ENCODE results near the gene TSBP1. TPM values are rescaled to one million over a fixed set of nuclear protein-coding genes. Genes with fewer than 3 reads are reported as not detected.

The TSBP1 gene
- total and polyA plus RNA-seq, 8 donors: 0.08 to 0.52 (median 0.40) TPM; not detected in 3

DNA sequence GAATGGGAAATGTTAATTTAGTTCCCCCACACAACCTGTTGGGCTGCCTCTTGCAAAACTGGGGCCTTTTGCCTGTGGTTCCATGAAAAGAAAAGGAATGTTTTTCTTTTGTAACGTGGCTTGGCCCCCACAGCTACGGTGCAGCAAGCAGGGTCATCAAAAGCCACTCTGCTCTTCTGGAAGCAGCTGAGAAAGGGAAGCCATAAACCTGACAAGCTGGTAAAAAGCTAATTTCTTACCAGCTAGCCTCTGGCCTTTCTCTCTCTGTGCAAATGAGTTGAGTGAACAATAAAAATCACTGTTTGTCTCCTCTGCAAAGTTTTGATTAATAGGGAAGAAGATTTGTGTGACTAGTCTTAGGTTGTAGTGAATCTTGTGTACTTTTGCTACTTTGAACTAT lies 124.3 kb downstream of the TSBP1 start:
- no peak for DNase-seq

GRCh38 chr6:32244946-32245398 lies 126.7 kb downstream of the TSBP1 start:
- H3K27ac ChIP-seq: peak overlapping the region; percentile 27 to 64
- peak; percentile 97 for ATAC-seq
- intact Hi-C loops (cut with DNase I): loop anchor here in 1 of 2 donors (5.0 to 10.0 kb wide), 2 partner anchors 128 to 170 kb away; no protein-coding TSS in a partner anchor
- no peak overlapping the region for H3K4me3 ChIP-seq
- no peaks in the 10 kb centered on the region for H3K27me3 ChIP-seq
- peaks cover 0 to 10% of the 10 kb centered on the region in 2 donors for H3K4me1 ChIP-seq
- TF ChIP-seq CTCF (IDR thresholded peaks at IDR 0.05): peak; percentile 93
- H3K9me3 ChIP-seq: no peaks in the 10 kb centered on the region
- DNase-seq: peak; percentile 66 to 90 (median 80)
- H3K36me3 ChIP-seq: no peaks in the 10 kb centered on the region

More for the DNA sequence above, 124.3 kb downstream of the TSBP1 start:
- Histone ChIP-seq H3K27ac (no peak overlapping the region), H3K9me3 (no peaks in the 10 kb centered on the region), H3K36me3 (no peaks in the 10 kb centered on the region), H3K27me3 (no peaks in the 10 kb centered on the region), H3K4me3 (no peak overlapping the region), H3K4me1 (peaks cover 0 to 10% of the 10 kb centered on the region in 2 donors)
- intact Hi-C loops (cut with DNase I): loop anchor here in 1 of 2 donors (10.0 kb wide), 1 partner anchor 167 kb away; no protein-coding TSS in a partner anchor
- ATAC-seq: no peak
- no peak for TF ChIP-seq CTCF (IDR thresholded peaks at IDR 0.05)

DNA sequence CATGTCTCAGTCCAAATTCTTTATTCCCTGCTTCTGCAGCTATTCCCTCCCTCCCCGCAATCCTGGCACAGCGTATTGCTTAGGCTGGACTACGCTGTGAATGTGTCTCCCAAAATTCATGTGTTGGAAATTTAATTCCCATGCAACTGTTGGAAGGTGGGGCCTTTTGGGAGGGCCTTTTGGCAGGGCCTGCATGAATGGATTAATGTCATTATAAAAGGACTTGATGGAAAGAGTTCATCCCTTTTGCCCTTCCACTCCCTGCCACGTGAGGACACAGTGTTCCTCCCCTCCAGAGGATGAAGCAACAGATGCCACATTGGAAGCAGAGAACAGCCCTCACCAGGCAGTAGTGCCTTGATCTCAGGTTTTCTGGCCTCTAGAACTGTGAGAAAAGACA lies 127.4 kb downstream of the TSBP1 start:
- TF ChIP-seq CTCF (IDR thresholded peaks at IDR 0.05): no peak
- no peak overlapping the region for H3K4me3 ChIP-seq
- ATAC-seq (peak; percentile 53), DNase-seq (no peak)
- H3K9me3 ChIP-seq: no peaks in the 10 kb centered on the region
- no peaks in the 10 kb centered on the region for H3K27me3 ChIP-seq
- peak overlapping the region; percentile 27 to 64 for H3K27ac ChIP-seq
- H3K36me3 ChIP-seq: no peaks in the 10 kb centered on the region
- intact Hi-C loops (cut with DNase I): loop anchor here in 1 of 2 donors (5.0 to 10.0 kb wide), 2 partner anchors 127 to 171 kb away; no protein-coding TSS in a partner anchor
- H3K4me1 ChIP-seq: peaks cover 0 to 10% of the 10 kb centered on the region in 2 donors

Other genes with a start within 250 kb of the TSBP1 start
- gene ATF6B, start 243.7 kb downstream of the TSBP1 start, total RNA-seq: 10 to 100 TPM; 70.7 to 72.1 TPM
- gene ATF6B, start 243.7 kb downstream of the TSBP1 start, polyA plus RNA-seq (ENCODE audit: insufficient read length in 6 of 6): 10 to 100 TPM; 81.5 to 95.8 (median 90.4) TPM
- gene FKBPL, start 241.6 kb downstream of the TSBP1 start, total RNA-seq: 1 to 10 TPM; 3.6 to 5.3 TPM
- 1 to 10 TPM; 5.6 to 7.8 (median 6.8) TPM for gene FKBPL, start 241.6 kb downstream of the TSBP1 start, polyA plus RNA-seq (ENCODE audit: insufficient read length in 6 of 6)
- gene PRRT1, start 220.0 kb downstream of the TSBP1 start, total RNA-seq: 1 to 10 TPM; 1.0 to 1.6 TPM
- 1 to 10 TPM in 4 of 6 donors, under 1 TPM in 2; 0.80 to 1.9 (median 1.3) TPM for gene PRRT1, start 220.0 kb downstream of the TSBP1 start, polyA plus RNA-seq (ENCODE audit: insufficient read length in 6 of 6)
- gene PPT2, start 217.8 kb downstream of the TSBP1 start, total RNA-seq: 10 to 100 TPM in 1 of 2 donors, 1 to 10 TPM in 1; 8.9 to 17.9 TPM
- 10 to 100 TPM; 23.2 to 32.5 (median 28.1) TPM for gene PPT2, start 217.8 kb downstream of the TSBP1 start, polyA plus RNA-seq (ENCODE audit: insufficient read length in 6 of 6)
- 10 to 100 TPM in 1 of 2 donors, 1 to 10 TPM in 1; 8.1 to 10.1 TPM for gene EGFL8, start 207.3 kb downstream of the TSBP1 start, total RNA-seq
- gene EGFL8, start 207.3 kb downstream of the TSBP1 start, polyA plus RNA-seq (ENCODE audit: insufficient read length in 6 of 6): 10 to 100 TPM; 20.1 to 35.2 (median 27.8) TPM
- 10 to 100 TPM; 55.5 to 61.2 TPM for gene AGPAT1, start 195.8 kb downstream of the TSBP1 start, total RNA-seq
- 10 to 100 TPM; 68.0 to 78.4 (median 71.9) TPM for gene AGPAT1, start 195.8 kb downstream of the TSBP1 start, polyA plus RNA-seq (ENCODE audit: insufficient read length in 6 of 6)
- gene RNF5, start 193.5 kb downstream of the TSBP1 start, total RNA-seq: 10 to 100 TPM; 43.9 to 65.7 TPM
- 10 to 100 TPM; 59.9 to 81.5 (median 71.4) TPM for gene RNF5, start 193.5 kb downstream of the TSBP1 start, polyA plus RNA-seq (ENCODE audit: insufficient read length in 6 of 6)
- gene AGER, start 187.7 kb downstream of the TSBP1 start, total RNA-seq: 100 to 1,000 TPM; 221 to 616 TPM
- 100 to 1,000 TPM in 1 of 6 donors, 10 to 100 TPM in 5; 68.0 to 105 (median 83.3) TPM for gene AGER, start 187.7 kb downstream of the TSBP1 start, polyA plus RNA-seq (ENCODE audit: insufficient read length in 6 of 6)
- gene PBX2, start 181.7 kb downstream of the TSBP1 start, total RNA-seq: 10 to 100 TPM; 91.0 to 99.1 TPM
- 100 to 1,000 TPM; 158 to 174 (median 166) TPM for gene PBX2, start 181.7 kb downstream of the TSBP1 start, polyA plus RNA-seq (ENCODE audit: insufficient read length in 6 of 6)
- 10 to 100 TPM; 24.4 to 81.7 TPM for gene GPSM3, start 179.3 kb downstream of the TSBP1 start, total RNA-seq
- gene GPSM3, start 179.3 kb downstream of the TSBP1 start, polyA plus RNA-seq (ENCODE audit: insufficient read length in 6 of 6): 10 to 100 TPM; 15.9 to 21.3 (median 18.6) TPM
- 10 to 100 TPM; 37.0 to 58.4 TPM for gene NOTCH4, start 147.8 kb downstream of the TSBP1 start, total RNA-seq
- gene NOTCH4, start 147.8 kb downstream of the TSBP1 start, polyA plus RNA-seq (ENCODE audit: insufficient read length in 6 of 6): 10 to 100 TPM; 40.9 to 57.5 (median 50.7) TPM
- gene BTNL2, start 35.3 kb upstream of the TSBP1 start, total RNA-seq: not detected
- 1 to 10 TPM in 4 of 6 donors, under 1 TPM in 2; 0.86 to 3.0 (median 1.3) TPM for gene BTNL2, start 35.3 kb upstream of the TSBP1 start, polyA plus RNA-seq (ENCODE audit: insufficient read length in 6 of 6)
- 1,000 to 10,000 TPM in 1 of 2 donors, 100 to 1,000 TPM in 1; 951 to 1,058 TPM for gene HLA-DRA, start 68.0 kb upstream of the TSBP1 start, total RNA-seq
- gene HLA-DRA, start 68.0 kb upstream of the TSBP1 start, polyA plus RNA-seq (ENCODE audit: insufficient read length in 6 of 6): 10 to 100 TPM; 42.2 to 75.4 (median 59.1) TPM
- gene HLA-DRB5, start 158.4 kb upstream of the TSBP1 start, total RNA-seq: 100 to 1,000 TPM; 106 to 407 TPM
- 10 to 100 TPM in 1 of 6 donors, 1 to 10 TPM in 5; 2.7 to 23.5 (median 6.1) TPM for gene HLA-DRB5, start 158.4 kb upstream of the TSBP1 start, polyA plus RNA-seq (ENCODE audit: insufficient read length in 6 of 6)
- gene HLA-DRB1, start 217.9 kb upstream of the TSBP1 start, total RNA-seq: 100 to 1,000 TPM; 418 to 665 TPM
- 10 to 100 TPM; 11.2 to 36.2 (median 19.4) TPM for gene HLA-DRB1, start 217.9 kb upstream of the TSBP1 start, polyA plus RNA-seq (ENCODE audit: insufficient read length in 6 of 6)